Tibial nerve (tissue), 4 donors: ENCODE results near the gene DRAXIN. TPM values are rescaled to one million over a fixed set of nuclear protein-coding genes. Genes with fewer than 3 reads are reported as not detected.

Experiments
- DNase-seq, 2 donors: peaks; one replicate each; pipeline ENCODE4 v3.0.0-alpha.2; 2019; ENCODE audit warnings: low spot score in 2 of 2
- H3K27ac ChIP-seq, 4 donors: fragments of 200-600 bp; sonication (generic) in 3 of 4; one replicate each; pipeline ENCODE4 v1.5.1; 2017 to 2019; ENCODE audit warnings: mild to moderate bottlenecking in 1 of 4
- H3K27me3 ChIP-seq, 2 donors: fragments of 200-600 bp; sonication (generic) in 1 of 2; one replicate each; pipeline versions ENCODE4 v1.5.1 to v1.6.0; 2017 to 2019
- H3K36me3 ChIP-seq, 3 donors: fragments of 200-600 bp; sonication (generic); one replicate each; pipeline ENCODE4 v1.5.1; 2018 to 2019
- H3K4me1 ChIP-seq, 4 donors: fragments of 200-600 bp; sonication (generic) in 3 of 4; one replicate each; pipeline ENCODE4 v1.5.1; 2017 to 2019
- H3K4me3 ChIP-seq, 4 donors: fragments of 200-600 bp; sonication (generic) in 3 of 4; one replicate each; pipeline ENCODE4 v1.5.1; 2017 to 2019; ENCODE audit warnings: mild to moderate bottlenecking in 1 of 4, moderate library complexity in 1 of 4
- H3K9me3 ChIP-seq, 4 donors: fragments of 200-600 bp; sonication (generic) in 3 of 4; one replicate each; pipeline ENCODE4 v1.5.1; 2017 to 2019
- CTCF ChIP-seq, 5 experiments: fragments of 200-600 bp in 3 of 5; fragments of 450-650 bp in 2 of 5; sonication (generic) in 3 of 5; IDR thresholded peaks; one replicate each; pipeline ENCODE4 v1.5.1; 2016 to 2019; ENCODE audit warnings: antibody characterized with exemption in 5 of 5, mild to moderate bottlenecking in 3 of 5, moderate library complexity in 2 of 5
- EP300 ChIP-seq, 2 donors: sonication (generic); formaldehyde crosslinking; IDR thresholded peaks; one replicate each; pipeline ENCODE4 v1.6.1; 2017; ENCODE audit warnings: antibody characterized with exemption in 2 of 2, mild to moderate bottlenecking in 1 of 2
- POLR2A ChIP-seq, 2 donors: fragments of 450-650 bp; IDR thresholded peaks; one replicate each; pipeline ENCODE4 v1.6.1; 2017; ENCODE audit warnings: antibody characterized with exemption in 2 of 2, mild to moderate bottlenecking in 2 of 2, moderate library complexity in 2 of 2
- WGBS, 2 donors: methylation state at CpG; one replicate each; pipeline ENCODE4 v1.1.5; 2018; 5-methylcytosine and 5-hydroxymethylcytosine counted together
- total RNA-seq, 4 donors: library from RNA; depleted of rRNA; stranded (reverse); fragments of >200 nt; gene quantifications; one replicate each; pipeline ENCODE4 v1.1.0, GENCODE V29; 2016

The DRAXIN gene
- total RNA-seq, 4 donors from 2014 or later: under 0.01 to 1.2 (median 0.20) TPM; not detected in 1

DNA sequence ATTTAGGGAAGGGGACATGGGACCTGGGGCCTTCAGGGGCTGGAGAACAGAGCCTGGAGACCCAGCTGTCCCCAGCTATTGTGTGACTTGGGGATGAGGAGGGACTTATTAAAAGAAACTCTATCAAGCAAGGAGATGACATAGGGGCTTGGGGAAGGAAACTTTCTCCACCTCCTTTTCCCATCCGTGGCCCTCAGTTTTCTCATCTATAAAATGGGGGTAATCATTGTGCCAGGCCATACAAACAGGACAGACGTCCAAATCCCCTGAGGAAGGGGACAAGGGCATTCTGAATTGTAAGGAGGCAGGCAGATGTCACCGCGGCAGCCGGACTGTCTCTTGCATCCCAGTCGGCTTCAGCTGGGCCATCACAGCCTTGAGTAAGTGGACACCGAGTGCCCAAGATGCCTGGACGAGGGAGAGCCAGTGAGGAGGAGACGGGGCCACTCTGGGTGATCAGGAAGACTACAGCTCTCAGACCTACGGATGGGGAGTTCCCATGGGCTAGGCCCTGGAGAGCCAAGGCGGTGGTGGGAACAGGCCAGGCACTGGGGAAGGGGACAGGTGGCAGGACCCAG, 39.2 kb upstream of the DRAXIN start:
- Histone ChIP-seq H3K36me3 (peaks cover 0 to 9% (median 0%) of the 10 kb centered on the region in 3 donors), H3K9me3 (no peaks in the 10 kb centered on the region), H3K27me3 (peaks cover 0 to 11% of the 10 kb centered on the region in 2 donors), H3K4me3 (no peak overlapping the region), H3K4me1 (peaks cover 0 to 68% (median 39%) of the 10 kb centered on the region in 4 donors), H3K27ac (peak overlapping the region in 2 of 4 donors; percentile 84 to 89)
- DNase-seq: no peak
- no peak for TF ChIP-seq EP300 (IDR thresholded peaks at IDR 0.05)
- TF ChIP-seq POLR2A (IDR thresholded peaks at IDR 0.05): no peak
- TF ChIP-seq CTCF (IDR thresholded peaks at IDR 0.05): no peak
- WGBS, 2 donors: 82 to 85% methylated on average over 11 of the region's 11 CpGs

DNA sequence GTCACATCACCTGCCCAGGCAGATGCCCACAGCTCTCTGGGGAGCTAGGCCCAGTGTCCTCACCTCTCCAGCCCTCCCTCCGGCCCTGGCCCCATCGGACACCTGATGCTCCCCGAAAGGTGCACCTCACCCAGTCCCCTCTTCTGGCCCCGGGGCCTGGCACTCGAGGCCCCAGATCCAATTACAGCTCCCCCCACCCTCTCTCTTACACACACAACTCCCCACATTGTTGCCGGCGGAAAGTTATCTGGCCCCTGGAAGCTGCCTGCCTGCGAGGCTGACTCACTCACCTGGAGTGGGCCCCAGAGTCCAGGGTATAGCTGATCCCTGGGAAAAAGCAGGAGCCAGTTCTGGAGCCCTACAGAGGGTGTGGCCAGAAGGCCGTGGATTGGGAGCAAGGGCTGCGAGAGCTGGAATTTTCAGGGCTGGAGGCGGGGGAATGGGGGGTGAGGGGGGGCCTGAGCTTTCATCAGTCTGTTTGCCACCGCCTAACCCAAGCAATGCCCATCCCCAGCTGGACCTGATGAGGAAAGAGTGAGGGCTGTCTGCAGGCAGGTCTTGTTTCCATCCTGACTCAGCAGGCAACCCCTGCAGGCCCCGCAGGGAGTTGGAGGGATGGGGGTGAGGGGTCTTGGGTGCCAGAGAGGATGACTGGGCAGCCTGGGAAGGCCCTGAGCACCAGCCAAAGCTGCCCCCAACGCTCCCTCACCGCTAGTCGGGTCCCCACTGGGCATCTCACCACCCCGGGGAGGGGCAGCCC, 38.2 kb upstream of the DRAXIN start:
- peak overlapping the region; percentile 50 to 89 (median 86) for H3K27ac ChIP-seq
- H3K9me3 ChIP-seq: no peaks in the 10 kb centered on the region
- H3K4me1 ChIP-seq: peaks cover 0 to 58% (median 33%) of the 10 kb centered on the region in 4 donors
- WGBS, 2 donors: 58 to 65% methylated on average over 16 to 17 of the region's 17 CpGs
- TF ChIP-seq CTCF (IDR thresholded peaks at IDR 0.05): no peak
- TF ChIP-seq EP300 (IDR thresholded peaks at IDR 0.05): no peak
- TF ChIP-seq POLR2A (IDR thresholded peaks at IDR 0.05): no peak
- peaks cover 0 to 11% of the 10 kb centered on the region in 2 donors for H3K27me3 ChIP-seq
- no peak for DNase-seq
- peaks cover 0 to 19% (median 0%) of the 10 kb centered on the region in 3 donors for H3K36me3 ChIP-seq
- peak overlapping the region in 3 of 4 donors; percentile 65 to 72 (median 69) for H3K4me3 ChIP-seq

GRCh38 chr1:11653861-11654136, 37.7 kb upstream of the DRAXIN start:
- WGBS, 2 donors: 66 to 67% methylated on average over 6 to 7 of the region's 7 CpGs
- H3K27ac ChIP-seq: peak overlapping the region; percentile 50 to 89 (median 86)
- peaks cover 0 to 9% of the 10 kb centered on the region in 2 donors for H3K27me3 ChIP-seq
- TF ChIP-seq EP300 (IDR thresholded peaks at IDR 0.05) (no peak), POLR2A (IDR thresholded peaks at IDR 0.05) (no peak)
- H3K4me3 ChIP-seq: peak overlapping the region; percentile 65 to 82 (median 70)
- H3K9me3 ChIP-seq: no peaks in the 10 kb centered on the region
- H3K4me1 ChIP-seq: peaks cover 0 to 53% (median 28%) of the 10 kb centered on the region in 4 donors
- no peak for DNase-seq
- H3K36me3 ChIP-seq: peaks cover 0 to 24% (median 0%) of the 10 kb centered on the region in 3 donors

DNA sequence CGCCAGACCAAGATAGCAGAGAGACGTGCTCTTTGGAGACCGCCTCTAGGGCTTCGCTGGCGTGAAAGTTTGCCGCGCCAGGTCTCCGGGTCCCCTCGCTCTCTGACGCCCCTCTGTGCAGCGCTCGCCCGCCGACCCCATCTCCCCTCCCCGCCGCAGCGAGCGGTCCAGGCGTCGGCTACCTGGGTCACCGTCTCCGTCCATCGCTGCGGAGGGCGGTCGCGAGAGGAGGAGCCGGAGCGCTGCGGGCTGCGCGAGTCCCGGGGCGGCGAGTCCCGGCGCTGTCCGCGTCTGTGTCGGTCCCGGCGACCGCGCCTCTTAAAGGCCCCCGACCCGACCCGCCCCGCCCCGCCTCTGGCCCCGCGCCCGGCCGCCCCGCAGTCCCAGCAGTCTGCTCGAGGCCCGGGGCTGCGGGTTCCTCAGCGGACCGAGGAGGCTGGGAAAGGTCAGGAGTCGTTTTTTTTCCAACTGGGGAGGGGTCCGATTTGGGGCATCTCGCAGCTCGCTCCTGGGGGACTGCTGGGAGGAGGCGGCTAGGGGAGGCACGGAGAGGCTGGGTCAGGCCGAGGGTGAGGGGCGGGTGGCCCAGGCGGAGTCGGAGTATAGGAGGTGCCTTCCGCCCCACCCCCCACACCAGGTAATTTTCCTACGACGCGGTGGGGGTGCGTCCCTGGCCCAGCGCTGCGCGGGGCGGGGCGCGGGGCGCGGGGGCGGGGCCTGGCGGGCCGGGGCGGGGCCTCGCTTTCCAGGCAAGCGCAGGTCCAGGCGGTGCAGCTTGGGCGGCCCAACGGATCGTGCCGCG, 37.2 kb upstream of the DRAXIN start, which contains the start of the genes FBXO2 and FBXO44:
Gene FBXO2 (minus strand): TSS at position 293 of the 802 bp plus-strand sequence. CDS start 89 bp downstream, at position 204.
Gene FBXO44 (plus strand): TSS at position 741 of the 802 bp plus-strand sequence. CDS start 959 bp downstream, outside the sequence.
- TF ChIP-seq POLR2A (IDR thresholded peaks at IDR 0.05) (no peak), CTCF (IDR thresholded peaks at IDR 0.05) (no peak), EP300 (IDR thresholded peaks at IDR 0.05) (no peak)
- 2 to 4% methylated on average over 22 to 45 of the region's 94 CpGs for WGBS, 2 donors
- Histone ChIP-seq H3K27ac (peak within 1 kb of the TSS; percentile 65 to 89 (median 86)), H3K4me1 (peaks cover 0 to 47% (median 22%) of the 10 kb centered on the region in 4 donors), H3K36me3 (peaks cover 0 to 29% (median 0%) of the 10 kb centered on the region in 3 donors), H3K4me3 (peak within 1 kb of the TSS; percentile 65 to 82 (median 70)), H3K27me3 (peaks cover 0 to 4% of the 10 kb centered on the region in 2 donors), H3K9me3 (no peaks in the 10 kb centered on the region)
- peak in 1 of 2 donors; percentile 28 for DNase-seq
